Esophagus muscularis mucosa (tissue), 4 donors: ENCODE measurements around the gene METTL9.

Source experiments
- CTCF ChIP-seq, 3 experiments: fragments of 200-600 bp in 2 of 3; fragments of 450-650 bp in 1 of 3; sonication (generic) in 2 of 3; IDR thresholded peaks; one replicate each; pipeline ENCODE4 v1.5.1; 2017 to 2019; ENCODE audit warnings: antibody characterized with exemption in 3 of 3, mild to moderate bottlenecking in 2 of 3, moderate library complexity in 1 of 3
- EP300 ChIP-seq: sonication (generic); formaldehyde crosslinking; IDR thresholded peaks from one replicate; pipeline ENCODE4 v1.6.1; 2017; ENCODE audit warnings: antibody characterized with exemption
- POLR2A ChIP-seq: fragments of 450-650 bp; IDR thresholded peaks from one replicate; pipeline ENCODE4 v1.6.1; 2017; ENCODE audit warnings: antibody characterized with exemption, moderate library complexity, mild to moderate bottlenecking, low read depth
- POLR2AphosphoS5 ChIP-seq, 2 donors: sonication (generic); formaldehyde crosslinking; IDR thresholded peaks; one replicate each; pipeline ENCODE4 v1.6.1; 2017; ENCODE audit warnings: antibody characterized with exemption in 2 of 2

GRCh38 chr16:21646091-21646490 is 46.7 kb downstream of the METTL9 start:
- TF ChIP-seq POLR2A, result no peak
- TF ChIP-seq CTCF (IDR thresholded peaks at IDR 0.05), result no peak
- no peak for TF ChIP-seq EP300
- no peak for TF ChIP-seq POLR2AphosphoS5 (IDR thresholded peaks at IDR 0.05)
